B cell (primary cell): ENCODE data around the gene HPD. TPM values are rescaled to one million over a fixed set of nuclear protein-coding genes. Genes with fewer than 3 reads are reported as not detected.
A peak's percentile ranks its signal among the peaks of the same experiment; 100 is the strongest.

Experiments used
- ATAC-seq: fragments of 200-7000 bp; cut with Tn5 transposase; one replicate; pipeline ENCODE4 v1.10.0; 2021; ENCODE audit warnings: low read depth, mild to moderate bottlenecking, moderate number of reproducible peaks, moderate library complexity
- CTCF ChIA-PET: fragments of 350-600 bp; sonication (Branson Sonifier 250); formaldehyde crosslinking; loops from one replicate; lab custom pipeline; 2021; ENCODE audit warnings: antibody characterized with exemption, inconsistent platforms; lab: Charles Lee
- POLR2A ChIA-PET: fragments of 350-600 bp; sonication (Branson Sonifier 250); formaldehyde crosslinking; loops from one replicate; lab custom pipeline; 2021; ENCODE audit warnings: antibody characterized with exemption; lab: Charles Lee
- DNase-seq: peaks from one replicate; pipeline ENCODE4 v3.0.0; 2013
- H2AFZ ChIP-seq: 2 replicates; pipeline ENCODE4 v1.6.1; 2012; ENCODE audit warnings: mild to moderate bottlenecking, low read depth, low read length; ENCODE audit not compliant: insufficient read depth, poor library complexity, severe bottlenecking
- H3K27ac ChIP-seq, 2 donors: 1 replicate in 1 of 2; 2 replicates in 1 of 2; pipeline ENCODE4 v1.5.1; 2012 to 2013; ENCODE audit warnings: low read length in 2 of 2, mild to moderate bottlenecking in 2 of 2, moderate library complexity in 1 of 2
- H3K27me3 ChIP-seq, 4 experiments: fragments of 200-600 bp in 1 of 4; sonication (generic) in 1 of 4; replicated peaks in 1 of 4; 1 replicate in 2 of 4; 2 replicates in 2 of 4; pipeline versions ENCODE4 v1.6.1 to v1.7.0; 2013 to 2016; ENCODE audit warnings: low read length in 3 of 4, mild to moderate bottlenecking in 2 of 4, mixed read lengths in 1 of 4, moderate library complexity in 1 of 4; ENCODE audit not compliant: insufficient read depth in 4 of 4, control insufficient read depth in 3 of 4; ENCODE audit errors: control extremely low read depth in 1 of 4
- H3K36me3 ChIP-seq, 2 experiments: replicated peaks in 1 of 2; 1 replicate in 1 of 2; 2 replicates in 1 of 2; pipeline versions ENCODE4 v1.6.1 to v1.7.1; 2013; ENCODE audit warnings: low read length in 1 of 2; ENCODE audit not compliant: insufficient read depth in 2 of 2, control insufficient read depth in 1 of 2; ENCODE audit errors: control extremely low read depth in 1 of 2, extremely low read depth in 1 of 2
- H3K4me1 ChIP-seq, 2 donors: fragments of 200-600 bp in 1 of 2; sonication (generic) in 1 of 2; 1 replicate in 1 of 2; 2 replicates in 1 of 2; pipeline versions ENCODE4 v1.5.1 to v1.6.1; 2013 to 2017; ENCODE audit warnings: low read length in 2 of 2; ENCODE audit not compliant: control insufficient read depth in 2 of 2, insufficient read depth in 2 of 2
- H3K4me2 ChIP-seq: replicated peaks from 2 replicates; pipeline ENCODE3; 2012; ENCODE audit warnings: mild to moderate bottlenecking, low read depth, low read length; ENCODE audit not compliant: poor library complexity, severe bottlenecking
- H3K4me3 ChIP-seq, 5 experiments: fragments of 200-600 bp in 1 of 5; sonication (generic) in 1 of 5; 1 replicate in 3 of 5; 2 replicates in 2 of 5; pipeline versions ENCODE4 v1.5.1 to v1.7.0; 2011 to 2016; ENCODE audit warnings: low read length in 4 of 5, mild to moderate bottlenecking in 4 of 5, low read depth in 2 of 5, control low read depth in 1 of 5, moderate library complexity in 1 of 5; ENCODE audit not compliant: insufficient read depth in 1 of 5; ENCODE audit errors: control extremely low read depth in 1 of 5, extremely low read depth in 1 of 5
- H3K79me2 ChIP-seq: fragments of 200-600 bp; sonication (generic); one replicate; pipeline ENCODE4 v1.6.0; 2016; ENCODE audit warnings: low read length; ENCODE audit not compliant: control insufficient read depth, insufficient read depth
- H3K9ac ChIP-seq: fragments of 200-600 bp; sonication (generic); 2 replicates; pipeline ENCODE4 v1.6.1; 2017; ENCODE audit warnings: mild to moderate bottlenecking, low read length, moderate library complexity
- H3K9me3 ChIP-seq, 3 donors: one replicate each; pipeline versions ENCODE4 v1.6.1 to v1.7.1; 2013; ENCODE audit warnings: low read length in 2 of 3; ENCODE audit not compliant: control insufficient read depth in 2 of 3, insufficient read depth in 1 of 3; ENCODE audit errors: control extremely low read depth in 1 of 3
- H4K20me1 ChIP-seq: 2 replicates; pipeline ENCODE4 v1.6.0; 2012; ENCODE audit warnings: mild to moderate bottlenecking, low read length; ENCODE audit not compliant: insufficient read depth, control insufficient read depth, poor library complexity, severe bottlenecking
- H3K27ac Mint-ChIP-seq: one replicate; pipeline ENCODE4 v1.8.0; 2021; ENCODE audit warnings: mixed read lengths
- H3K27me3 Mint-ChIP-seq: one replicate; pipeline ENCODE4 v1.8.0; 2021; ENCODE audit warnings: mixed read lengths
- H3K4me1 Mint-ChIP-seq: one replicate; pipeline ENCODE4 v1.8.0; 2021; ENCODE audit warnings: mixed read lengths
- H3K4me3 Mint-ChIP-seq: one replicate; pipeline ENCODE4 v1.8.0; 2021; ENCODE audit warnings: mixed read lengths
- H3K9me3 Mint-ChIP-seq: one replicate; pipeline ENCODE4 v1.8.0; 2022; ENCODE audit warnings: mixed read lengths; ENCODE audit not compliant: insufficient read depth
- CTCF ChIP-seq: fragments of 200-600 bp; IDR thresholded peaks from one replicate; pipeline ENCODE4 v1.8.0; 2022; ENCODE audit warnings: antibody characterized with exemption, mild to moderate bottlenecking
- EZH2 ChIP-seq: IDR thresholded peaks from 2 replicates; pipeline ENCODE4 v1.6.1; 2012; ENCODE audit warnings: borderline replicate concordance, low read depth, mild to moderate bottlenecking, moderate library complexity, low read length; ENCODE audit not compliant: insufficient read depth, poor library complexity, severe bottlenecking
- WGBS: methylation state at CpG from one replicate; pipeline ENCODE4 v1.1.5; 2013; ENCODE audit warnings: missing lambda C conversion rate; ENCODE audit not compliant: insufficient coverage; 5-methylcytosine and 5-hydroxymethylcytosine counted together
- intact Hi-C: fragments of 100-400 bp; cut with micrococcal nuclease; formaldehyde crosslinking; loops from one replicate; pipeline ENCODE4 v1.10.0; 2022
- polyA plus RNA-seq: library from polyadenylated mRNA; depleted of rRNA; stranded (reverse); fragments of >200 nt; gene quantifications from 2 replicates; pipeline ENCODE4 v1.2.3, GENCODE V29; 2012
- total RNA-seq, 2 donors: library from RNA; stranded (reverse); fragments of 120-200 nt in 1 of 2; gene quantifications; 1 replicate in 1 of 2; 2 replicates in 1 of 2; pipeline versions ENCODE4 v1.2.3 to v1.2.4, GENCODE V29; 2013 to 2022

HPD gene
- total and polyA plus RNA-seq, 2 donors (not counting 1 experiment from before 2014, with no cell fraction given), result not detected

DNA sequence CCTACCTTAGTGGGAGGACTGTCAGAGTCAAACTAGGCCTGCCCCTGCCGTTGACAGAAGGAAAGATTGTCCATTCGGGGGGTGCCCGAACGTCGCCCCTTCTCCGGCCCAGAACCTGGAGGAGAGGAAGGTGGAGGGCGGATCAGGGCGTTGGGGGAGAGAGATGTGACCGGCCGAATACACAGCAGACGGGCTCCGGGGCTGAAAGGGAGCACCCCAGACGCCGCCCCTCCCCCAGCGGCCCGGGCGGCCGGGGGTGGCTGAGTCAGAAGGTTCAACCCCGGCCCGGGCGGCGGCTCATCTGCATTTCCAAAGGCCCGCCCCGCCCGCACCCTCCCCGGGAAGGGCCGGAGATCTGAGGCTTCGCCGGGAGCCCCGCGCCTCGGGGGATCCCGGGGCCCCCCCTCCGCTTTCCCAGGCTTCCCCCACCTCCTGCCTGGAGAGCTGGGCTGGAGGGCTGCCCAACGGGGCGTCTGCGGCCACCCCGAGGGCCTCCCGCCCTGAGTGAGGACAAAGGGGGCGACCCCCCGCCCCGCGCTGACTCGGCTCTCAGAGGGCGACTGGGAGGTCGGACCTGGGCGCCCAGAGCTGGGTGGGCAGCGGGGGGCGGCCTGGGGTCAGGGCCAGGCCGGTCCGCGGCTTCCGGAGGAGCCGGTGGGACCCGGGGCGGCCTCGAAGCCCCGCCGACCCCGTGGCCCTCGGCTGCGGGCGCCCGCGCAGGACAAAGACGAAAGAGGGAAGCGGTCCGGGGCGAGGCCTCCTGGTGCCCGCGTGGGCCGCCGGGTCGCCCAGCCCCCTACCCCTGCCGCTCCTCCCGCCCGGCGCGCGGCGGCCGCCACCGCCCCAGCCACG, 58.6 kb downstream of the HPD start:
- TF ChIP-seq EZH2, result no peak
- no peak for TF ChIP-seq CTCF
- WGBS, result under 1% methylated on average over 79 of the region's 84 CpGs
- DNase-seq (peak; percentile 82), ATAC-seq (peak; percentile 32)
- intact Hi-C loops, result loop anchor here (5.0 to 10.0 kb wide), 3 partner anchors 225 to 705 kb away; partner anchors contain the start of genes BCL7A and ZCCHC8
- Histone ChIP-seq H3K4me2 (peak overlapping the region; percentile 94), H3K4me1 (peaks cover 11 to 34% of the 10 kb centered on the region in 2 donors), H4K20me1 (peaks cover 26% of the 10 kb centered on the region), H3K79me2 (peaks cover 42% of the 10 kb centered on the region), H2AFZ (peak overlapping the region; percentile 64), H3K27me3 (no peaks in the 10 kb centered on the region), H3K9ac (peak overlapping the region; percentile 81), H3K9me3 (no peaks in the 10 kb centered on the region), H3K4me3 (peak overlapping the region; percentile 6 to 89 (median 74)), H3K27ac (peak overlapping the region; percentile 71 to 91), H3K36me3 (peaks cover 3 to 23% of the 10 kb centered on the region in 2 experiments)
- H3K27me3 Mint-ChIP-seq, result no peaks in the 10 kb centered on the region
- peaks cover 37% of the 10 kb centered on the region for H3K4me1 Mint-ChIP-seq
- POLR2A ChIA-PET, result interaction anchor here (0.5 to 13.7 kb wide), 9 partner anchors 7 to 266 kb away, joined by 3 to 267 read pairs (median 9); partner anchors contain the start of genes PSMD9 and RHOF
- H3K27ac Mint-ChIP-seq, result peak overlapping the region; percentile 93
- CTCF ChIA-PET, result interaction anchor here (0.6 to 33.5 kb wide), 5 partner anchors 3 to 263 kb away, joined by 3 to 1947 read pairs (median 4); partner anchors contain the start of genes PSMD9, RHOF, SETD1B and TMEM120B
- peak overlapping the region; percentile 88 for H3K4me3 Mint-ChIP-seq
- no peaks in the 10 kb centered on the region for H3K9me3 Mint-ChIP-seq
